ENCODE measurements around the gene S1PR3. TPM values are rescaled to one million over a fixed set of nuclear protein-coding genes. Genes with fewer than 3 reads are reported as not detected.

S1PR3 gene
- total RNA-seq, 2 donors from 2014 or later = 0.07 to 0.14 TPM

DNA sequence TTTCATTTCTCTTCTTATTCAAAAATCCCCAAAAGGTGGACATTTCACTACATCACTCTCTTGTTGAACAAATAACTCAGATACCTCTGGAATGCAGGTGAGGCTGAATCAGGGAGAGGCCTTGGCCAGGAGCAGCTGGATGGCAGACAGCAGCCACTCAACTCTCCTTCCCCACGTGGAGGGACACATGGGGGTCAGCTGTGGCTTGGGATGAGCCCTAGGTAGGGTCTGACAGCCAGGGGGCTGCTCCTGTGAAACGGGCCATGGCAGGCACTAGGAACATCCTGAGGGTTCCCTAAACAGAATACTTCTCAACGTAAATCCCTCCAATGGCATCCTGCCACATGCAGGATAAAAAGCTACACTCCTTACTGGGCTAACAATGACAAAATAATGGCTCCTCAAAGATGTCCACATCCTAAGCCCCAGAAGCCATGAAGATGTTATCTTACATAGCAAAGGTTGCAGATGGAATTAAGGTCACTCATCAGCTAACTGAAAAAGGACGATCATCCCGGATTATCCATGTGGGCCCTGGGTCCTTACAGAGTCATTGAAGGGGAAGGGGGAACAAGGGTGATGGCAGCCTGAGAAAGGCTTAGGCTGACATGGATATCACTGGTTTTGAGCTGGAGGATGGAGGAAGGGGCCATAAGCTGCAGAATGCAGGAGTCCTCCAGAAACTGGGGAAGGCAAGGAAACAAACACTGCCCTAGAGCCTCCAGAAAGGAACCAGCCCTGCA, 31.4 kb upstream of the S1PR3 start:
- DNase-seq (ENCODE audit: low spot score in 2 of 2) (no peak), ATAC-seq (no peak)
- Mint-ChIP-seq H3K27ac (no peak overlapping the region), H3K36me3 (no peaks in the 10 kb centered on the region), H3K9me3 (no peaks in the 10 kb centered on the region)

DNA sequence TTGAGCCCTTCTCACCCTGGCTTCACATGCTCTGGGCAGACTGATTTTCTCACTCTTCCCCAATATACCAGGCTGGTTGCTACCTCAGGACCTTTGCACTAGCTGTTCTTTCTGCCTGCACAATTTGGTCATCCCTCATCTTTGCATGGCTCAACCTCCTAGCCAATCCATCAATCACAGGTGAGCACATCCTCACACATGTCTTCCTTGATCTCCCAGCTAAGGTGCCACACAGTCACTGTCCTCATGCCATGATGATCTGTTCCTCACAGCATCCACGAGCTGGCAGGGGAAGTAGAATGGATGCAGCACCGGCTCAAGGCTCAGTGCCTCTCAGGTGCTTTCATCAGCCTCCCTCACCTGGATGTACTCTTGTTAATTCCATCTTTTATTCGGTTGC, 30.6 kb upstream of the S1PR3 start:
- no peaks in the 10 kb centered on the region for H3K36me3 Mint-ChIP-seq
- ATAC-seq (no peak), DNase-seq (ENCODE audit: low spot score in 2 of 2) (no peak)
- no peaks in the 10 kb centered on the region for H3K9me3 Mint-ChIP-seq
- no peak overlapping the region for H3K27ac Mint-ChIP-seq

GRCh38 chr9:88965473-88965872, 25.8 kb upstream of the S1PR3 start:
- DNase-seq (ENCODE audit: low spot score in 2 of 2) (no peak), ATAC-seq (no peak)
- Mint-ChIP-seq H3K9me3 (no peaks in the 10 kb centered on the region), H3K27ac (no peak overlapping the region), H3K36me3 (no peaks in the 10 kb centered on the region)

DNA sequence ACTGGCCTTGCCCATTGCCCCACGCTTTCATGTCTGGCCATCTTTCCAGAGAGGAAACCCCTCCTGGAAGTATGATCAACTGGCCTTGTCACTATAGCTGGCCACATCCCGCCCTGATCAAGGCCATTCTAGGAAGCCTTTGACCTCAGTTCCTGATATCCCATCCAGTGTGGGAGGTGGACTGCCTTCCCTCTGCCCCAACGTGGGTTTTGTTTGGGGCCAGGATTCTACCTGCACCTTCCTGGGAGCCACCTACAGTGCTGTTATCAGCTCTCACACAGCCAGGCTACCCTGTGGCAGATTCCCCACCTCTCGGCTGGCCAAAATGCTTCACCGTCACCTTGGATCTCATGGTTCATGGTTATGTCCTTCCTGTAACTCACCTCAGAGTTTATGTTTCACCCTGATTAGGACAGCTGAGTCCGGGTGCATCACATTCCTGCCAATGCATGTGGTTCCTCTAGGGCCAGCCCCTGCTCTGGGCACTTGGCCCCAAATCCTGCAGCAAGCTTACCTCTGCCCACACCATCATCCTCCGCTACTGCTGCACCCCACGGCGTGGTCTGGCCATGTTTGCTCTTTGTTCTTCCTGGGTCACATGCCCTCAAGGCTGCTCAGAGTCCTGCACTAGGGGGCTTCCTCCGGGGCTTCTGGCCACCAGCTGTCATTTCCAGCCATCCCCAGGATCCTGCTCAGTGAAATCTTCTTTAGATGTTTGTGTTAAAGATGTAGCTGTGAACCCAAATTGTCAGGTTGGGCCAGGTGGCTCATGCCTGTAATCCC, 24.2 kb upstream of the S1PR3 start:
- Mint-ChIP-seq H3K27ac (no peak overlapping the region), H3K9me3 (no peaks in the 10 kb centered on the region), H3K36me3 (no peaks in the 10 kb centered on the region)
- no peak for ATAC-seq
- DNase-seq (ENCODE audit: low spot score in 2 of 2) = no peak

DNA sequence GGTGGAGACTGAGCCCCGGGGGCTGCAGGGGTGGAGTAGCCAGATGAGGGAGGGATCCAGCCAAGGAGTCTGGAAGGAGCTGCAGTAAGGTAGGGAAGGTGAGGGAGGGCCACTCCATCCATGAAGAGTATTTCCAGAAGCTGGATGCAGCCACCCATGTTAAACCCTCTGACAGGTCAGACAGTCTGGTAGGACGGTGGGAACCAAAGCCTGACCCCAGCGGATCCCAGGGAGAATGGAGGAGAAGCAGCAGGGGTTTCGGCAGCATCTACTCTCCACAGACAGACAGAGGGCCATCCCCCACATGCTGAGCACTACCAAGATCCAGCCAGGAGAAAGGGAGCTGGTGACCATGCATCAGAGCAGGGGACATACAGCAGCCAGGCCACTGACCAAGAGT, 22.5 kb upstream of the S1PR3 start:
- H3K27ac Mint-ChIP-seq = no peak overlapping the region
- DNase-seq (ENCODE audit: low spot score in 2 of 2) (no peak), ATAC-seq (no peak)
- no peaks in the 10 kb centered on the region for H3K36me3 Mint-ChIP-seq
- H3K9me3 Mint-ChIP-seq = no peaks in the 10 kb centered on the region

- H3K9me3 Mint-ChIP-seq = no peaks in the 10 kb centered on the region
- no peak for DNase-seq (ENCODE audit: low spot score in 2 of 2)
These were observed 21.5 kb upstream of the S1PR3 start for GRCh38 chr9:88969646-88970373.

DNA sequence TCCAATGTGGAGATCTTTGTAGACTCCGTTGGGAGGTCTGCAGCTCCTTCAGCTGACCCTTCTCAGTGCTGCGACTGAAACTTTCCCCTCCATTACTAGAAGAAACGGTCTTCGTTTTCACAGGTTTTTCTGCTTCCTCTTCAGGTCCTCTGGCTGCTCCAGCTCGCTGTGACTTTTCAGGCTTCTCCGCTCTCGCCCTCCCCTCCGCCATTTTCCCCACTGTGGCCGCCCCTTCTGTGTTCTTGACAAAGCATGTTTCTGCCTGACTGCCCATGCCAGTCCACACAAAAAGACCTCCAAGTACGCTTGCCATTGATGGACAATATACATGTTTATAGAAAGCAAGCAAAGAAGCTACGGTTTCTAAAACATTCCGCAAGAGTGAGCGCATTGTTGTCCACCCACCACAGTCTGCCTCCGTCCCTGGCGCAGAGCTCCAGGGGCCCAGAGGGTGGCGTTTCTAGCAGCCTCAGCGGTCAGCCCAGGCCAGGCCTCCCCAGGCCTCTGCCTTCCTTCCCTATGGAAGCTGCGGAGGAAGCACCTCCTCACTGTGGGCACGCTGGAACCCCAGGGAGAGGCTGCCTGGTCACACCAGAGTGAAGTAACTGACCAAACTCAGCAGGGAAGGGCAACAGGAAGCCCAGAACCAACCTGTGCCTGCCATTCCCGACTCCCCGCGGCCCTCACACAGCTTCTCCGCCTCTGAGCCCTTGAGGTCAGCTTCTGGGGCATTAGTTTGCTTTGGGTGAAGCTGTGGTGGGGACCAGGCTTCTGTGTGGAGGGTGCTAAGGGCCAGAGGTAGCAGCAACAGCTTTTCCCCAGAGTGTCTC, 19.9 kb upstream of the S1PR3 start:
- H3K36me3 Mint-ChIP-seq = no peaks in the 10 kb centered on the region
- DNase-seq (ENCODE audit: low spot score in 2 of 2) = no peak
- no peaks in the 10 kb centered on the region for H3K9me3 Mint-ChIP-seq
- no peak overlapping the region for H3K27ac Mint-ChIP-seq
- no peak for ATAC-seq

More at GRCh38 chr9:88969646-88970373, 21.5 kb upstream of the S1PR3 start:
- no peak for ATAC-seq
- Mint-ChIP-seq H3K27ac (no peak overlapping the region), H3K36me3 (no peaks in the 10 kb centered on the region)

GRCh38 chr9:88972401-88972800, 18.9 kb upstream of the S1PR3 start:
- DNase-seq (ENCODE audit: low spot score in 2 of 2) (no peak), ATAC-seq (no peak)
- H3K9me3 Mint-ChIP-seq = no peaks in the 10 kb centered on the region
- no peaks in the 10 kb centered on the region for H3K36me3 Mint-ChIP-seq
- H3K27ac Mint-ChIP-seq = no peak overlapping the region

- H3K9me3 Mint-ChIP-seq = no peaks in the 10 kb centered on the region
- H3K36me3 Mint-ChIP-seq = no peaks in the 10 kb centered on the region
- no peak overlapping the region for H3K27ac Mint-ChIP-seq
- ATAC-seq (no peak), DNase-seq (ENCODE audit: low spot score in 2 of 2) (no peak)
These were observed 17.8 kb upstream of the S1PR3 start for GRCh38 chr9:88973281-88974045.

- H3K36me3 Mint-ChIP-seq = no peaks in the 10 kb centered on the region
- ATAC-seq (no peak), DNase-seq (ENCODE audit: low spot score in 2 of 2) (no peak)
- H3K9me3 Mint-ChIP-seq = no peaks in the 10 kb centered on the region
- no peak overlapping the region for H3K27ac Mint-ChIP-seq
These were observed 16.6 kb upstream of the S1PR3 start for GRCh38 chr9:88974641-88975040.

DNA sequence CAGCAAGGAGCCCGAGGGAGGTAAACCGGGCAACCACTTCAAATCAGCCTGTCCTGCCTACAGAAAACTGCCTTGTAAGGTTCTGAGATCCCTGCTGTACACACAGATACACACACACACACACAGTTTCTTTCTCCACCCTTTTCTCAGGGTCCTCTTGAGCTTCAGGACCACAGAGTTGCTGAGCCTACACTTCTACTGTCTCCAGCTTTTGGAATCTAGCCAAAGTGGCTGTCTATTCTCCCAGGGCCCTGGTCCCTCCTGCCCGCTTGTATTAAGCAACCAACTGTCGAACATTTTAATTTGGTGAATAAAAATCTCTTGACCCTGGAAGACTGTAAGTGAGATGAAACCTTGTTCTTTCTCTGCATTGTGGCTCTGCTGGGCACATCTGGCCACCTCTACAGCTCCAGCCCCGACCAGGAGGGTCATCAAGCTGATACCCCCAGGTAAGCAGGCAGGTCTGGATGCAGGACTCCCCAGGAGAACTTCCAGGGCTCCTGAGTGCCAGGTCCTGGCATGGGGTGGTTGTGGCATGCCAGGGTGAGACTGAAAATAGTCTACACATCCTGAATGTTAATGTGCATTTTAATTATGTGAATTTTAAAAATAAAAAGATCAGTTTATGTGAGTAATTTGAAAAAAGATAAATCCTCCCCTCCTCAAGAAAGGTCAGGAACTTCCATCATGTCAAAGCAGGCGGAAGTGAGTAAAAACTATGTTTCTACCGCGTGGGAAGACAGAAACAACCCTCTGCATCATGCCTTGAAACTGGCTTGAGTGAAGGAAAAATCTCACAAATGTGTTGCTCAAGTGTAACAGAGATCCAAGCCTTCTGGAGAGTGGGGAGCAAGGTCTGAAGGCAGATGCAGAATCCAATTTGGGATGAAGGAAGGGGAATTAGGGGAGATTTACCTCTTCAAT, 15.0 kb upstream of the S1PR3 start:
- H3K36me3 Mint-ChIP-seq = no peaks in the 10 kb centered on the region
- DNase-seq (ENCODE audit: low spot score in 2 of 2) (no peak), ATAC-seq (peak in 1 of 2 donors; percentile 53)
- no peaks in the 10 kb centered on the region for H3K9me3 Mint-ChIP-seq
- H3K27ac Mint-ChIP-seq = no peak overlapping the region

- H3K27ac Mint-ChIP-seq = no peak overlapping the region
- no peaks in the 10 kb centered on the region for H3K9me3 Mint-ChIP-seq
- DNase-seq (ENCODE audit: low spot score in 2 of 2) (no peak), ATAC-seq (no peak)
- H3K36me3 Mint-ChIP-seq = no peaks in the 10 kb centered on the region
These were observed 14.4 kb upstream of the S1PR3 start for GRCh38 chr9:88976890-88977257.

- DNase-seq (ENCODE audit: low spot score in 2 of 2) (no peak), ATAC-seq (no peak)
- no peak overlapping the region for H3K27ac Mint-ChIP-seq
- no peaks in the 10 kb centered on the region for H3K36me3 Mint-ChIP-seq
- H3K9me3 Mint-ChIP-seq = peaks cover 0 to 6% of the 10 kb centered on the region in 2 donors
These were observed 13.2 kb upstream of the S1PR3 start for GRCh38 chr9:88978034-88978433.

DNA sequence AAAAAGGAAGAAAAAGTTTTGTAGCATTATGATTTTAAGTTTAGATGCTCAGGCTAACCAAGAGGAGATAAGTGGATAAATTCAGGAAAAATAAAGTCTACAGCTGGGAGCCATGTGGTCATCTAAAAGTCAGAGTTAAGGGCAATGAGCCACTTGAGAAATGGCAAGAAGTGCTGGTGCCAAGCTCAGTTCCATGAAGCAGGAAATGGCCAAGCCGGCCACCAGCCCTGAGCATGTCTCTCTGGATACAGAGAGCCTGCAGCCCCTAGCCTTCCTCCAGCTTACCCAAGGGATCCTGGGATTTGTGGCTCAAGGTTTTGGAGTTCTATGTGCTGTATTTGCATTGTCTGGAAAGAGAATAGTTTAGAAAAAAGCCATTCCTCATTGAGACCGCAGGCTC, 12.2 kb upstream of the S1PR3 start:
- ATAC-seq = no peak
- H3K36me3 Mint-ChIP-seq = no peaks in the 10 kb centered on the region
- peaks cover 0 to 6% of the 10 kb centered on the region in 2 donors for H3K9me3 Mint-ChIP-seq
- H3K27ac Mint-ChIP-seq = no peak overlapping the region
- no peak for DNase-seq (ENCODE audit: low spot score in 2 of 2)

DNA sequence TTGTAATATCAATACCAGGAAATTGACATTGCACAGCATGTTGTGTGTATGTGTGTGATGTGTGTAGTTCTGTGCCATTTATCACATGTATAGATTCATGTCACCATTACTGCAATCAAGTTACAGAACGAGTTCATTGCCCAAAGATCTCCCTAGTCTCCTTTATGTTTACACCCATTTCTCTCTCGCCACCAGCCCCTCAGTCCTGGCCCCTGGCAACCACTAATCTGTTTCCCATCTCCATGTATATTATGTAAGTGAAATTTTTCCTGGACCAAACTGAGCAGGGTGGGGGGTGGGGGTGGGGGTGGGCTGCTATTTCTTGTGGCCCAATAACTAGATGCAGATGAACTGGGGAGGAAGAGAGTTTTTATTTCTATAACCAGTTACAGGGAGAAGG, 11.5 kb upstream of the S1PR3 start:
- Mint-ChIP-seq H3K9me3 (peaks cover 0 to 6% of the 10 kb centered on the region in 2 donors), H3K36me3 (no peaks in the 10 kb centered on the region), H3K27ac (no peak overlapping the region)
- DNase-seq (ENCODE audit: low spot score in 2 of 2) (no peak), ATAC-seq (no peak)
